ENCODE results near the gene GFRAL. TPM values are rescaled to one million over a fixed set of nuclear protein-coding genes. Genes with fewer than 3 reads are reported as not detected.

GFRAL gene
- total and polyA plus RNA-seq, 10 of the 15 experiments (the other 5 are each of a cell fraction or from before 2014, with no cell fraction given) = not detected

- DNase-seq (ENCODE audit: low read depth, low spot score) (no peak), FAIRE-seq (no peak), ATAC-seq (no peak)
- Histone ChIP-seq H3K27ac (ENCODE audit: control insufficient read depth, insufficient read depth) (no peak overlapping the region), H3K36me3 (ENCODE audit: control insufficient read depth in 2 of 2, insufficient read depth in 2 of 2, low read length in 1 of 2) (no peaks in the 10 kb centered on the region), H3K79me2 (ENCODE audit: control insufficient read depth, insufficient read depth, low read length) (no peaks in the 10 kb centered on the region), H3K4me1 (ENCODE audit: control insufficient read depth, insufficient read depth, low read length) (no peaks in the 10 kb centered on the region), H3K4me3 (no peak overlapping the region), H3K4me2 (ENCODE audit: control insufficient read depth, insufficient read depth) (no peak overlapping the region), H3K27me3 (replicated peaks in 1 of 2; ENCODE audit: control insufficient read depth in 2 of 2, insufficient read depth in 2 of 2, low read length in 1 of 2) (no peaks in the 10 kb centered on the region), H3K9ac (ENCODE audit: control insufficient read depth, insufficient read depth, low read length) (no peak overlapping the region), H2AFZ (ENCODE audit: control insufficient read depth, low read depth, low read length) (no peak overlapping the region), H4K20me1 (ENCODE audit: control insufficient read depth, insufficient read depth) (no peaks in the 10 kb centered on the region), H3K9me3 (replicated peaks; ENCODE audit: control insufficient read depth, insufficient read depth, low read length) (no peaks in the 10 kb centered on the region)
- no TSS peak for BruUV-seq (replicated peaks)
- WGBS (ENCODE audit: insufficient coverage, insufficient replicate concordance, low lambda C conversion rate, missing lambda C conversion rate) = 15% methylated on average over 7 of the region's 7 CpGs
- ChIA-PET RAD21 (ENCODE audit: unreplicated experiment) (no interaction called here), SMC1A (ENCODE audit: uncharacterized antibody, unreplicated experiment) (interaction anchor here (3.2 kb wide), 1 partner anchor 13 kb away, joined by 10 read pairs; no protein-coding TSS in a partner anchor), CTCF (interaction anchor here (0.6 to 1.5 kb wide), 4 partner anchors 12 to 446 kb away, joined by 3 to 4 read pairs (median 4); no protein-coding TSS in a partner anchor), POLR2A (no interaction called here)
- TF ChIP-seq ZBTB33 (IDR thresholded peaks at IDR 0.05) (no peak), PRDM15 (CRISPR knock-in tag; IDR thresholded peaks at IDR 0.05) (no peak)
- in situ Hi-C loops (cut with MboI) (no loop called here), intact Hi-C loops (cut with micrococcal nuclease; ENCODE audit: unreplicated experiment) (no loop called here)
Measured at GRCh38 chr6:55443238-55444134, 116.2 kb downstream of the GFRAL start.

Data from GM12878 (cell line).